Measurements from ENCODE around the gene CSN3.

Gene CSN3

GRCh38 chr4:70251945-70252277, 9.5 kb downstream of the CSN3 start:
- DNase-seq (ENCODE audit: low read depth in 2 of 2) = no peak
- no peak for TF ChIP-seq CTCF (IDR thresholded peaks at IDR 0.05; ENCODE audit: low read depth, low read length)

GRCh38 chr4:70269674-70270073, 27.3 kb downstream of the CSN3 start:
- peak in 1 of 2 donors; percentile 2 for DNase-seq (ENCODE audit: low read depth in 2 of 2)
- no peak for TF ChIP-seq CTCF (IDR thresholded peaks at IDR 0.05; ENCODE audit: low read depth, low read length)
- H3K4me3 ChIP-seq (replicated peaks in 1 of 2; ENCODE audit: low read depth in 2 of 2, low read length in 2 of 2) = no peak overlapping the region

More at GRCh38 chr4:70251945-70252277, 9.5 kb downstream of the CSN3 start:
- no peak overlapping the region for H3K4me3 ChIP-seq (replicated peaks in 1 of 2; ENCODE audit: low read depth in 2 of 2, low read length in 2 of 2)

- no peak for TF ChIP-seq CTCF (IDR thresholded peaks at IDR 0.05; ENCODE audit: low read depth, low read length)
- H3K4me3 ChIP-seq (replicated peaks in 1 of 2; ENCODE audit: low read depth in 2 of 2, low read length in 2 of 2) = no peak overlapping the region
- no peak for DNase-seq (ENCODE audit: low read depth in 2 of 2)
Measured at GRCh38 chr4:70277121-70277520, 34.7 kb downstream of the CSN3 start.

GRCh38 chr4:70280567-70280966, 38.2 kb downstream of the CSN3 start:
- no peak for TF ChIP-seq CTCF (IDR thresholded peaks at IDR 0.05; ENCODE audit: low read depth, low read length)
- no peak overlapping the region for H3K4me3 ChIP-seq (replicated peaks in 1 of 2; ENCODE audit: low read depth in 2 of 2, low read length in 2 of 2)
- DNase-seq (ENCODE audit: low read depth in 2 of 2) = no peak

- no peak overlapping the region for H3K4me3 ChIP-seq (replicated peaks in 1 of 2; ENCODE audit: low read depth in 2 of 2, low read length in 2 of 2)
- DNase-seq (ENCODE audit: low read depth in 2 of 2) = no peak
- TF ChIP-seq CTCF (IDR thresholded peaks at IDR 0.05; ENCODE audit: low read depth, low read length) = no peak
Measured at GRCh38 chr4:70288651-70289050, 46.3 kb downstream of the CSN3 start.

GRCh38 chr4:70291341-70291740, 48.9 kb downstream of the CSN3 start:
- no peak for DNase-seq (ENCODE audit: low read depth in 2 of 2)
- no peak for TF ChIP-seq CTCF (IDR thresholded peaks at IDR 0.05; ENCODE audit: low read depth, low read length)

GRCh38 chr4:70297576-70297975, 55.2 kb downstream of the CSN3 start:
- TF ChIP-seq CTCF (IDR thresholded peaks at IDR 0.05; ENCODE audit: low read depth, low read length) = no peak
- no peak for DNase-seq (ENCODE audit: low read depth in 2 of 2)
- no peak overlapping the region for H3K4me3 ChIP-seq (replicated peaks in 1 of 2; ENCODE audit: low read depth in 2 of 2, low read length in 2 of 2)

More at GRCh38 chr4:70291341-70291740, 48.9 kb downstream of the CSN3 start:
- no peak overlapping the region for H3K4me3 ChIP-seq (replicated peaks in 1 of 2; ENCODE audit: low read depth in 2 of 2, low read length in 2 of 2)

All from cardiac fibroblast (primary cell).